K562 (cell line): ENCODE measurements around the gene SLC12A6. TPM values are rescaled to one million over a fixed set of nuclear protein-coding genes. Genes with fewer than 3 reads are reported as not detected.

ENCODE experiments used
- GATA2 ChIP-seq: sonication (generic); formaldehyde crosslinking; IDR thresholded peaks from 2 replicates; pipeline ENCODE4 v1.4.0; 2020; ENCODE audit warnings: mild to moderate bottlenecking, missing genetic modification reagents
- KAT7 ChIP-seq: sonication (generic); formaldehyde crosslinking; IDR thresholded peaks from 2 replicates; pipeline ENCODE4 v1.8.0; 2022; ENCODE audit warnings: missing genetic modification reagents, mild to moderate bottlenecking, borderline replicate concordance
- NR2F6 ChIP-seq: fragments of 450-650 bp; formaldehyde crosslinking; IDR thresholded peaks from 2 replicates; pipeline ENCODE4 v1.4.0; 2020; ENCODE audit warnings: mild to moderate bottlenecking
- POLR2H ChIP-seq: IDR thresholded peaks from 2 replicates; pipeline ENCODE4 v1.6.1; 2016; ENCODE audit warnings: missing genetic modification characterization, low read depth, mild to moderate bottlenecking, control low read depth, missing compliant biosample characterization, moderate library complexity
- PTRF ChIP-seq: fragments of 450-650 bp; IDR thresholded peaks from 2 replicates; pipeline ENCODE4 v1.6.1; 2016; ENCODE audit warnings: mild to moderate bottlenecking, missing genetic modification characterization, missing compliant biosample characterization
- SMARCC2 ChIP-seq: fragments of 450-650 bp; IDR thresholded peaks from 2 replicates; pipeline ENCODE4 v1.6.1; 2017; ENCODE audit warnings: antibody characterized with exemption, moderate library complexity, mild to moderate bottlenecking, low read depth
- XRCC4 ChIP-seq: IDR thresholded peaks from one replicate; pipeline ENCODE4 v1.6.1; 2011; ENCODE audit not compliant: insufficient read depth, insufficient read length; ENCODE audit errors: extremely low read depth
- ZBTB11 ChIP-seq, 3 experiments: fragments of 200-800 bp in 1 of 3; fragments of 250-450 bp in 1 of 3; fragments of 450-650 bp in 1 of 3; sonication (Bioruptor Pico) in 1 of 3; sonication (Bioruptor generic) in 1 of 3; formaldehyde crosslinking in 1 of 3; IDR thresholded peaks; 2 replicates each; pipeline versions ENCODE4 v1.6.1 to v1.8.0; 2016 to 2022; ENCODE audit warnings: mild to moderate bottlenecking in 2 of 3, missing genetic modification characterization in 2 of 3, missing compliant biosample characterization in 1 of 3, moderate library complexity in 1 of 3
- ZBTB9 ChIP-seq: fragments of 450-650 bp; formaldehyde crosslinking; IDR thresholded peaks from 2 replicates; pipeline ENCODE4 v1.4.0; 2020; ENCODE audit warnings: mild to moderate bottlenecking, moderate library complexity
- ZFP91 ChIP-seq: sonication (generic); formaldehyde crosslinking; IDR thresholded peaks from 2 replicates; pipeline ENCODE4 v1.8.0; 2022; ENCODE audit warnings: mild to moderate bottlenecking, missing genetic modification reagents
- ZNF561 ChIP-seq: fragments of 450-650 bp; formaldehyde crosslinking; conservative IDR thresholded peaks from 2 replicates; pipeline ENCODE4 v1.4.0; 2020; ENCODE audit warnings: mild to moderate bottlenecking, moderate library complexity
- polyA plus RNA-seq, 8 experiments: library from polyadenylated mRNA; depleted of rRNA in 4 of 8; stranded (reverse) in 5 of 8; unstranded in 3 of 8; fragments of >200 nt; fragmentation: Nextera tagmentation in 2 of 8; fragmentation: Illumina TruSeq in 1 of 8; extraction: Ambion mirVana in 2 of 8; extraction: Trizol in 1 of 8; gene quantifications; 2 replicates each; pipeline versions ENCODE4 v1.2.1 to v1.2.3, GENCODE V29; 2011 to 2014; ENCODE audit warnings: inconsistent platforms in 1 of 8, missing spikeins in 1 of 8
- total RNA-seq, 7 experiments: library from RNA; depleted of rRNA in 6 of 7; stranded (reverse); fragments of >200 nt in 6 of 7; fragmentation: Illumina TruSeq in 2 of 7; extraction: Trizol in 2 of 7; gene quantifications; 2 replicates each; pipeline versions ENCODE4 v1.2.1 to v1.2.3, GENCODE V29; 2011 to 2021; ENCODE audit warnings: low replicate concordance in 1 of 7
- TF ChIP-seq, protein P1 (sequence below): sonication (generic); formaldehyde crosslinking; IDR thresholded peaks from 2 replicates; pipeline ENCODE4 v1.8.0; 2023; ENCODE audit warnings: missing genetic modification reagents, mild to moderate bottlenecking, borderline replicate concordance

The SLC12A6 gene
- total and polyA plus RNA-seq, 9 of the 15 experiments (the other 6 are each of a cell fraction or from before 2014, with no cell fraction given), result 1.4 to 16.4 (median 6.7) TPM

GRCh38 chr15:34337557-34338306, at the start of gene SLC12A6 (continued):
- TF ChIP-seq, protein P1, sequence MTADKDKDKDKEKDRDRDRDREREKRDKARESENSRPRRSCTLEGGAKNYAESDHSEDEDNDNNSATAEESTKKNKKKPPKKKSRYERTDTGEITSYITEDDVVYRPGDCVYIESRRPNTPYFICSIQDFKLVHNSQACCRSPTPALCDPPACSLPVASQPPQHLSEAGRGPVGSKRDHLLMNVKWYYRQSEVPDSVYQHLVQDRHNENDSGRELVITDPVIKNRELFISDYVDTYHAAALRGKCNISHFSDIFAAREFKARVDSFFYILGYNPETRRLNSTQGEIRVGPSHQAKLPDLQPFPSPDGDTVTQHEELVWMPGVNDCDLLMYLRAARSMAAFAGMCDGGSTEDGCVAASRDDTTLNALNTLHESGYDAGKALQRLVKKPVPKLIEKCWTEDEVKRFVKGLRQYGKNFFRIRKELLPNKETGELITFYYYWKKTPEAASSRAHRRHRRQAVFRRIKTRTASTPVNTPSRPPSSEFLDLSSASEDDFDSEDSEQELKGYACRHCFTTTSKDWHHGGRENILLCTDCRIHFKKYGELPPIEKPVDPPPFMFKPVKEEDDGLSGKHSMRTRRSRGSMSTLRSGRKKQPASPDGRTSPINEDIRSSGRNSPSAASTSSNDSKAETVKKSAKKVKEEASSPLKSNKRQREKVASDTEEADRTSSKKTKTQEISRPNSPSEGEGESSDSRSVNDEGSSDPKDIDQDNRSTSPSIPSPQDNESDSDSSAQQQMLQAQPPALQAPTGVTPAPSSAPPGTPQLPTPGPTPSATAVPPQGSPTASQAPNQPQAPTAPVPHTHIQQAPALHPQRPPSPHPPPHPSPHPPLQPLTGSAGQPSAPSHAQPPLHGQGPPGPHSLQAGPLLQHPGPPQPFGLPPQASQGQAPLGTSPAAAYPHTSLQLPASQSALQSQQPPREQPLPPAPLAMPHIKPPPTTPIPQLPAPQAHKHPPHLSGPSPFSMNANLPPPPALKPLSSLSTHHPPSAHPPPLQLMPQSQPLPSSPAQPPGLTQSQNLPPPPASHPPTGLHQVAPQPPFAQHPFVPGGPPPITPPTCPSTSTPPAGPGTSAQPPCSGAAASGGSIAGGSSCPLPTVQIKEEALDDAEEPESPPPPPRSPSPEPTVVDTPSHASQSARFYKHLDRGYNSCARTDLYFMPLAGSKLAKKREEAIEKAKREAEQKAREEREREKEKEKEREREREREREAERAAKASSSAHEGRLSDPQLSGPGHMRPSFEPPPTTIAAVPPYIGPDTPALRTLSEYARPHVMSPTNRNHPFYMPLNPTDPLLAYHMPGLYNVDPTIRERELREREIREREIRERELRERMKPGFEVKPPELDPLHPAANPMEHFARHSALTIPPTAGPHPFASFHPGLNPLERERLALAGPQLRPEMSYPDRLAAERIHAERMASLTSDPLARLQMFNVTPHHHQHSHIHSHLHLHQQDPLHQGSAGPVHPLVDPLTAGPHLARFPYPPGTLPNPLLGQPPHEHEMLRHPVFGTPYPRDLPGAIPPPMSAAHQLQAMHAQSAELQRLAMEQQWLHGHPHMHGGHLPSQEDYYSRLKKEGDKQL (CRISPR knock-in tag), result no peak
- TF ChIP-seq ZBTB11 (CRISPR knock-in tag; IDR thresholded peaks at IDR 0.05) (peak in 1 of 3 experiments; percentile 31; a peak in 1 of 6 replicates), ZFP91 (CRISPR knock-in tag) (no peak), XRCC4 (no peak), POLR2H (tag) (no peak), ZBTB9 (CRISPR knock-in tag) (no peak), ZNF561 (CRISPR knock-in tag) (no peak), KAT7 (no peak), PTRF (tag) (no peak), NR2F6 (CRISPR knock-in tag) (no peak), SMARCC2 (no peak), GATA2 (CRISPR knock-in tag) (no peak)
